GM21360 (cell line): ENCODE data around the gene PCDHB7.
"Not testable (repeated sequence)": the region's sequence is repeated elsewhere in the genome, so short reads cannot be mapped to it uniquely, and the experiment has no call there.

Source experiments
- ATAC-seq: cut with Tn5 transposase; IDR thresholded peaks from one replicate; pipeline ENCODE4 v1.9.1; 2021; ENCODE audit warnings: mild to moderate bottlenecking, moderate library complexity; ENCODE audit not compliant: unreplicated experiment

The PCDHB7 gene

DNA sequence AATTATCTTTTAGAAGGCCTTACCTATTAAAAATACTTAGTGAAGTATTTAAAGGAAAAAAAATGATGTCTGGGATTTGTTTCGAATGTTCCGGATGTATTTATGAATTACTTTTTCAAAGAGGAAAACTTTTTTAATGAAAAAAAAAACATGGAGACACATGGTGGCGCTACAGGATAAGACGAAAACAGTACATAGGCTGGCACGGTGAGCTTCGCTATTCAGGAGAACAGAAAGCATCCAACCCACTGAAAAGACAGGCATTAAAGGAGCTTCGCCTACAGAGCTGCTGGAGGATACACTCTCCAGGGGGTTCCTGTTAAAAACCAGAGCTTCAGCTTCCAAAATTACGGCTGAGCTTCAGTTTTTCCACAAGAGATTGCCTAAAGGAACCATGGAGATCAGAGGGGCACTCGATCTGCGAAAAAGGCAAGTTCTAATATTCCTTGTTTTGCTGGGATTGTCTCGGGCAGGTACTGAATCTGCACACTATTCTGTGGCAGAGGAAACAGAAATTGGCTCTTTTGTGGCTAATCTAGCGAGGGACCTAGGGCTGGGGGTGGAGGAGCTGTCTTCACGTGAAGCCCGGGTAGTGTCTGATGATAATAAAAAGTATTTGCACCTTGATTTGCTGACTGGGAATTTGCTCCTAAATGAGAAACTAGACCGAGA, 50.8 kb downstream of the PCDHB7 start, which contains the start of gene PCDHB14:
TSS of gene PCDHB14 (plus strand) at position 232 of the 672 bp plus-strand sequence. CDS start at position 395, 163 bp downstream.
- ATAC-seq, result no peak

DNA sequence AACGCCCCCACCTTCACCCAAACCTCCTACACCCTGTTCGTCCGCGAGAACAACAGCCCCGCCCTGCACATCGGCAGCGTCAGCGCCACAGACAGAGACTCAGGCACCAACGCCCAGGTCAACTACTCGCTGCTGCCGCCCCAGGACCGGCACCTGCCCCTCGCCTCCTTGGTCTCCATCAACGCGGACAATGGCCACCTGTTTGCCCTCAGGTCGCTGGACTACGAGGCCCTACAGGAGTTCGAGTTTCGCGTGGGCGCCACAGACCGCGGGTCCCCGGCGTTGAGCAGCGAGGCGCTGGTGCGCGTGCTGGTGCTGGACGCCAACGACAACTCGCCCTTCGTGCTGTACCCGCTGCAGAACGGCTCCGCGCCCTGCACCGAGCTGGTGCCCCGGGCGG, 52.4 kb downstream of the PCDHB7 start:
- not testable (repeated sequence) for ATAC-seq

DNA sequence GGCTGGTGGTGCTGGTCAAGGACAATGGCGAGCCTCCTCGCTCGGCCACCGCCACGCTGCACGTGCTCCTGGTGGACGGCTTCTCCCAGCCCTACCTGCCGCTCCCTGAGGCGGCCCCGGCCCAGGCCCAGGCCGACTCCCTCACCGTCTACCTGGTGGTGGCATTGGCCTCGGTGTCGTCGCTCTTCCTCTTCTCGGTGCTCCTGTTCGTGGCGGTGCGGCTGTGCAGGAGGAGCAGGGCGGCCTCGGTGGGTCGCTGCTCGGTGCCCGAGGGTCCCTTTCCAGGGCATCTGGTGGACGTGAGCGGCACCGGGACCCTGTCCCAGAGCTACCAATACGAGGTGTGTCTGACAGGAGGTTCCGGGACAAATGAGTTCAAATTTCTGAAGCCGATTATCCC, 53.0 kb downstream of the PCDHB7 start:
- ATAC-seq, result not testable (repeated sequence)
